HG03045 (cell line): ENCODE data around the gene ALLC.
A peak's percentile ranks its signal among the peaks of the same experiment; 100 is the strongest.

Experiments
- ATAC-seq: cut with Tn5 transposase; IDR thresholded peaks from one replicate; pipeline ENCODE4 v1.9.1; 2021; ENCODE audit warnings: mild to moderate bottlenecking, moderate library complexity; ENCODE audit not compliant: unreplicated experiment

The ALLC gene

DNA sequence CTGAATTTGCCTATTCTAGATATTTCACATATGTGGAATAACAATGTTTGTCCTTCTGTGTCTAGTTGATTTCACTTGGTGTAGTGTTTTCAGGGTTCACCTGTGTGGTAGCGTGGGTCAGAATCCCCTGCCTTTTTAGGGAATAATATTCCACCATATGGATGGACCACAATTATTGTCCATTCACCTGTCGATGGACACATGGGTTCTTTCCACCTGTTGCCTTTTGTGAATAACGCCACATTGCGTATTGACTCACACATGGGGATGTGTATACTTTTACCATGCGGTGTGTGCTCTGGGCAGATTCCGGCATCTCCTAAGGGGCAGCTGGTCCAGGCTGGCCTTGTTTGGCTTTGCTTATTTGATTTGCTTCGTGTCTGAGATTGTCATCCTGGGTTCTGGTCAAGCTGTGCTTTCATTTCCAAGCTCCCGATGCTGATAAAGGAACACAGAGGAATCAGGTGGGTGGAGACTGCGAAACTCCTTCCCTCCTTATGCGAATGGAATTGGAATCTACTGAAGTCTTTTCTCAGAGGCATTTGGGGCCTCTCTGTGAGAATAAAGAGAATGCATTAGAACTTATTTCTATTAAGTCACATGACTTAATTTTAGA lies 18.9 kb upstream of the ALLC start:
- ATAC-seq = no peak

DNA sequence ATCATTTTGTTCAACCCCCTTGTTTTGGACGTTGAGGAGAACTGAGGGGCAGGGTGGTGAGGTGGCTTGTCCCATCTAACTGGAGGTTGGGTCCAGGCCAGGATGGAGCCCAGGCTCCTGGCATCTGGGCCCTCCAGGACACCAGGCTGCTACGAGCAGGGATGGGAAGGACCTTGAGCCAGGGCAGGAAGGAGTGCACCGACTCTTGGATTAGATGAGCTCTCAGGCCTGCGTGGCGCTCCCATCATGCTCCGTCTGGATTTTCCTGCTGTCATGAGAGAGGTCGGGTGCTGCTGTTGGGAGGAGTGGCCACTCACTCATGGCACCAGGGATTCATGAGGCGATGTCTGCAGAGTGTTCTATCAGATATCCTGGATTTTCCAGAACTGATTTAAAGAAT lies 18.3 kb upstream of the ALLC start:
- ATAC-seq = no peak

DNA sequence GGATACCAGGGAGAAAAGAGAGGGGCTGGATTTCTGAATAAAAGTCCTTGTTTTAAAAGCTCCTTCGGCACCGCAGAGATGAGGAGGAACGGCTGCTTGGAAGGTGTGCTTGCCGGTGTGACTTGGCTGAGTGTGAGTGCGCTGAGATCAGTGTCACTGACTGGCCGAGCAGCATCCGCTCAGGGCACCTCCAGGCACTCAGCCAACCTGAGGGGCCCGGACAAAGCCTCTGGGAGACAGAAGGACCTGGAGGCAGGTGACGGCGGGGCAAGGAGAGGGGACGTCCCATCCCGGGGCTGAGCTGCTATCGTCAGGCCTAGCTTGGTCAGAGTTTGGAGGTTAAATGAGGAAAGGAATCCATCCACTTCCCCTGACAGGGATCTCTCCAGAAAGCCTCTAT lies 16.8 kb upstream of the ALLC start:
- ATAC-seq = no peak

DNA sequence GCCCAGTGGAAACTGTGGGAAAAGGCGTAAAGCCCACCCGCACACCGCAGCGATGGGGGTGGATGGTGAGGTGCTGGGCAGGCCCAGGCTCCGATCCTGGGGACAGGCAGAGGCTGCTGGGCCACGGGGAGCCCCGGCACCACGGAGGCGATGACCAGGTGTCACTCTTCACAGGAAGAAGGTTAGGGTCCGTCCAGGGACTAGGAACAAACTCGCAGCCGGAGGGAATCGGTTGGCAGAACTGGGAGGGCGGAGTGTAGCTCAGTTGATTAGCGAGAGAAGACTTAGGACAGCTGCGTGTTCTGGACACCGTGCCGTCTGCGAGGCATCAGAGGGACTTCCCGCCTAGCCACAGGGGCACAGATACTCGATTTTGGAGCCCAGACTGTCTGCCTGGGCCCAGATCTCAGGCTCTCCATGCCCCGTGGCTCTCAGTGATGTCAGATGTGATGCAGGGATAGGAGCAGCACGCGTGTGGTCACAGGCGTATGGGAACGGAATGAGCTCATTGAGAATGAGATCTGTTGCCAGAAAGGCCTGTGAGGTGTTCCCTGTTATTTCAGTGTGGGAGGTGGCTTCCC lies 16.1 kb upstream of the ALLC start:
- ATAC-seq = no peak

DNA sequence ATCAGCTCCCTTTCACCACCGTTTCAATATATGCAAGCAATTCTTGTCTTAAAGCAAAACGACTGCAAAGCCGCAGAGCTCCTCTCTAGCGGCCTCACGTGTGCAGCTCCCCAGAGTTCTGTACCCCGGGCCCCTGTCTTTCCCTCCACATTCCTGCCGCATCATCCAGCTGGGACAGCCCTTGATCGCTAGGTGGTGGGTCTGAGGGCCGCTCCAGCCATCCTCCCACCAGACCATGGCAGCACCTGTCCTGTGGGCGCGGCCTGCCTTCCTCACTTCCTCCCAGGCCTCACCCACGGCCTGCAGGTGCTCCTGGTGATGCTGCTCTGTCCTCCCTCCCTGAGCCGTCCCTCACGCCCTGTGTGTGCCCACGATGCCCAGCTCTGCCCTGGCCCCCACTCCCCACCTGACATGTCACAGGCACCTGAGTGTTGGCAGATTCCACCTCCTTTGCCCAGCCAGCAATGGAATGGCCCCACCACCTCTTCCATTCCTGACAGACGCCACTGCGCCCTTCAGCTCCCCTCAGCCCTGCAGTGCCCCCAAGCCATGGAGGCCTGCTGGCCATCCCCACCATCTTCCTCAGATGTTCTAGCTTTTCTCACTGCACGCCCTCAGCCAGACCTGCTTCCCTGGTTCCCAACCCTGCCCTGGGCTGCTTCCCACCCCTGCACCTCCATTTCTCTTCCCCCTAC lies 15.3 kb upstream of the ALLC start:
- no peak for ATAC-seq

DNA sequence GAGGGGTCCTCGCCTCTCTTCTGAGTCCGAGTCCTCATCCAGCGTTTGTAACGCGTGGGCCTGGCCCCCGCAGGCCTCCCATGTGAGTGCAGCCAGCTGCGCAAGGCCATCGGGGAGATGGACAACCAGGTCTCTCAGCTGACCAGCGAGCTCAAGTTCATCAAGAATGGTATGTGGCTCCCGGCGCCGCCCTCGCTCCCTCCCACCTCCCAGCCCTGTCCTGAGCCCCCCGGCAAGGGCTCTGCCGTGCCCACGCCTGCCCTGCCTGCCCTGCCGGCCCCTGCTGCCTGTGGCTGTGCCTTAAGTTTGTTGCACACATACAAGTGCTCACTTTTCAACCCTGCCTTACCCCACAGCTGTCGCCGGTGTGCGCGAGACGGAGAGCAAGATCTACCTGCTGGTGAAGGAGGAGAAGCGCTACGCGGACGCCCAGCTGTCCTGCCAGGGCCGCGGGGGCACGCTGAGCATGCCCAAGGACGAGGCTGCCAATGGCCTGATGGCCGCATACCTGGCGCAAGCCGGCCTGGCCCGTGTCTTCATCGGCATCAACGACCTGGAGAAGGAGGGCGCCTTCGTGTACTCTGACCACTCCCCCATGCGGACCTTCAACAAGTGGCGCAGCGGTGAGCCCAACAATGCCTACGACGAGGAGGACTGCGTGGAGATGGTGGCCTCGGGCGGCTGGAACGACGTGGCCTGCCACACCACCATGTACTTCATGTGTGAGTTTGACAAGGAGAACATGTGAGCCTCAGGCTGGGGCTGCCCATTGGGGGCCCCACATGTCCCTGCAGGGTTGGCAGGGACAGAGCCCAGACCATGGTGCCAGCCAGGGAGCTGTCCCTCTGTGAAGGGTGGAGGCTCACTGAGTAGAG lies 14.4 kb upstream of the ALLC start:
- no peak for ATAC-seq

DNA sequence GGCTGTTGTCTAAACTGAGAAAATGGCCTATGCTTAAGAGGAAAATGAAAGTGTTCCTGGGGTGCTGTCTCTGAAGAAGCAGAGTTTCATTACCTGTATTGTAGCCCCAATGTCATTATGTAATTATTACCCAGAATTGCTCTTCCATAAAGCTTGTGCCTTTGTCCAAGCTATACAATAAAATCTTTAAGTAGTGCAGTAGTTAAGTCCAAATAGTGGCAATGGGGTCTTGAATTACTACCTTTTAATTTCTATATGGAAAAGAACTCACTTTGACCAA lies 13.8 kb upstream of the ALLC start:
- ATAC-seq = no peak

DNA sequence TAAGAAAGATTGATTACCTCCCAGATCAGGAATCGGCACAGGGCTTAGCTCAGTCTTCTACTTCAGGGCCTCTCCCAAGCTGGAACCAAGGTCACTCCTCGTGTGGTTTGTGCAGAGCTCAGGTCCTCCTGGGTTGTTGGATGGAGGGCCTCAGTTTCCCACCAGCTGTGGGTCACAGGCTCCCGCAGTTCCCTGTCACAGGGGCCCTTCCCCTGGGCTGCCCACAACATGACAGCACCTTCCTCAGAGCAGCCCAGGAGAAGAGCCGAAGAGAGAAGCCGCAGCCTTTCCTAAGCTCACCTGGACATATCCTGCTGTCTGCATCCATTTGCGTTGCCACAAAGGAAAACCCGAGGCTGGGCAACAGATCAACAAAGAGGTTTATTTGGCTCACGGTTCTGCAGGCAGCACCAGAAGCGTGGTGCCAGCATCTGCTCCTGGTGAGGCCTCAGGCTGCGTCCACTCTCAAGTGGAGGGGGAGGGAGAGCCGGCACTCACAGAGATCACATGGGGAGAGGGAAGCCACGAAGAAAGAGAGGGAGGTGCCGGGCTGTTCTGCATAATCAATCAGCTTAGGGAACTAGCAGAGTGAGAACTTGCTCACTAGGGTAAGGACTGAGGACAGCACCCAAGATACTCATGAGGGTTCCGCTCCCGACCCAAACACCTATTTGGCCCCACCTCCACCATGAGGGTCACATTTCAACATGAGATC lies 13.0 kb upstream of the ALLC start:
- ATAC-seq = no peak

DNA sequence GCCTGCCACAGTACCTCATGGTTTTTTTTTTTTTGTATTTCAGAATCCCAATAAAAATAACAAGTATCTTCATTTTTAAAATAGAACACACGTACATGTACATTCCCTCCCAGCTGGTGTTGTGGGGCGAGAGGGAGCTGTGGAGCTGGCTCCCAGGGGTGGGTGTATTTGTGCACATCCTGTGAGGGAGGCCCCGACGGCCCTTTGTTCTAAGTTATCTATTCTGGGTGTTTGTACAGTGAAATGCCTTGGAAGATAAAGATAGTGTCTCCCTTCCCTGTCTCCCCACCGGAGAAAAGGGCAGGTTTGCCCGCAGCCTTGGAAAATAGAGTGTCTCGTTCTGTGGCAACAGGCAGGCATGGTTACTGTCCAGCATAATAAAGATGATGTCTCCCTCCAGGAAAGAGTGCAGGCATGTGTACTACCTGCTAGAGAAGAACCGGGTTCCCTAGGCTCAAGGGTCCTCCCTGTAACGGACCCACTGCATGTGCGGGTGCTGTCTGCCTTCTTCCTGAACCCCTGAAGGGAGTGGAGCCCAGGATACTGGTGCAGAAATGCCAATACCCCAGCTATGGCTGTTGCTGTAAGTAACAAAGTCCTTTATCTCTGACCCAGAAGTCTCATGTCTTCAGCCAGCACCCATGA lies 12.1 kb upstream of the ALLC start:
- ATAC-seq = no peak

DNA sequence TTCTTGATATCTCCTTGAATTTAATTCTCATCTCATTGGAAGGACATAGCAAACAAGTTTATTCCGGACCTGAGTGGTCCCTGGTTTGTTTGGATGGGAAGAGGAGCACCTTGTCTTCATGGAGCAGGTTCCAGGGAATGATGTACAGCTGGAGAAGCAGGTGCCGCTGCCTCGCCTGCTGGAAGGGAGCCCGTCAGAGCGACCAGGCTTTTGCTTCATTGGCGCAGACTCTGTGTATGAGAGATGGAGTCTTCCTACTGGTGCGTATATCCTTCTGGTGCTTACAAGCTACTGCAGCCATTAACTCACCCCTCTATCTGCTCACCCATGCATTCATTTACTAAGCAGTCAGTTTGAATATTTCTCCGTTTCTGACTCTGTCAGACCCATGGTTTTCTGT lies 11.6 kb upstream of the ALLC start:
- ATAC-seq = no peak

DNA sequence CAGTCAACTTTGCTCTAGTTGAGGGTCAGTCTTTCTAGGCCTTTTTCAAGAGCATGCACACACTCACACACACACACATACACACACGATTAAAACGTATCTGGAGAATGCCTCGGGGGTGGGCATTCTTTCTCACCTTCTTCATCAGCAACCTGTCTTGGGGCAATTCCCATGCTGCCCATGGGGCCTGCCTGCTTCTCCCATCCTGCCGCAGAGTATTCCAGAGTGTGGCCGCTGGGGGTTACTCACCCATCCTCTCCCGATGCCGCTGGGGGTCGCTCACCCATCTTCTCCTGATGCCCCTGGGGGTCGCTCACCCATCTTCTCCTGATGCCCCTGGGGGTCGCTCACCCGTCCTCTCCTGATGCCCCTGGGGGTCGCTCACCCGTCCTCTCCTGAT lies 10.8 kb upstream of the ALLC start:
- ATAC-seq = no peak

DNA sequence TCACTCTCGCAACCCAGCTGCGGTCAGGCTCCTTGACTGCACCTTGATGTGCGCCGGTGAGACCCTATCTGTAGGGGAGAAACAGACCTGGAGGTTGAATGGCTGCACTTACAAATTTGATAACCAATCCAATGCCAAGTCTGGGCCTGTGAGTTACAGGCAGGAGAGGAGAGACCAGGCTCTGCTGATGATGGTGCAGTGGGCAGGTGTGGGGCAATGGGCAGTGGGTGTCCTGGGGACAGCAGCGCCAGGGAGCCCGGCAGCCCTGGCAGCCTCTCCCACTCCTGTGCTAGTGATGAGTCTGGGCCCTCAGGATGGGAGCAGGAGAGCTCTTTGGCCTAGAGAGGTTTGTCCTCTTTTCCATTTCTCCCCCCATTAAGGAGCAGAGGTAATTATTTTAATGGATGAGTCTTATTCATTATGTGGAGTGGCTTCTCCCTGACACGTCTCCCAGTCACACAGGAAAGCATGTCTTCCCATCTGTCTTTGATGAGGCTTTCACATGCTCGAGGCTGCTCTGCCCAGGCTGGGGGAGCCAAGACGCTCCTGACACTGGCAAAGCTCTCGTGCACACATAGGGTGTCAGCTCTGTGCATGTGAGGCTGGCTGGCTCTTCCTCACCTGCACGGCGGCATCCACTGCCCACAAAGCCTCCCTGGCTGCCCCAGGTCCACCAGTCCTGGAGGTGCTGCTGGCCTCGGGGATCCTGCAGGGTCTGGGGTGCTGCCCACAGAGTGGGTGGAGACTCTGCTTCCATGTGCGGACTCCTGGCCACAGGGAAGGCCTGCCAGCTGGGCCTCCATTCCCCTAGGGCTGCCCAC lies 10.0 kb upstream of the ALLC start:
- ATAC-seq = no peak

DNA sequence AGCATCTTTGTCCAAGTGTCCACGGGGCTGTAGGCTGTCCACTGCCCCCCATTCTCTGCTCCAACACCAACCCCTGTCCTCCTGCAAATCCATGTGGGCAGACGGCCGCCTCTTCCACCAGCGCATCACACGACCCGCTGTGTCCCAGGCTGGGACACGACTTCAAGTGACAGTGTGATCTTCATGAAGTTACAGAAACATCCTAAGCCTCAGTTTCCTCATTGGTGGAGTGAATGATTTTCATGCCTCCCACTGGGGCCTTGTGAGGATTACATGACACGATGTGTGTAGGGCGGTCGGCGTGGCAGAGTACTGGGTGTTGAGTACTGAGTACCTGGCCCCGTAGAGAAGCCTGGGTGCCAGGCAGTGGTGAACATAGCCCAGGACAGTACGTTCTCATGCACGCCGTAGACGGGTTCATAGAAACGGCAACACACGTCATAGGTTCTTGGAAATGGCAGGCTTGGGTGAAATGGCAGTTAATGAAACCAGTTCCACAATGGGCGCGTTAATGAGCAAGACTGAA lies 9.3 kb upstream of the ALLC start:
- ATAC-seq = no peak

DNA sequence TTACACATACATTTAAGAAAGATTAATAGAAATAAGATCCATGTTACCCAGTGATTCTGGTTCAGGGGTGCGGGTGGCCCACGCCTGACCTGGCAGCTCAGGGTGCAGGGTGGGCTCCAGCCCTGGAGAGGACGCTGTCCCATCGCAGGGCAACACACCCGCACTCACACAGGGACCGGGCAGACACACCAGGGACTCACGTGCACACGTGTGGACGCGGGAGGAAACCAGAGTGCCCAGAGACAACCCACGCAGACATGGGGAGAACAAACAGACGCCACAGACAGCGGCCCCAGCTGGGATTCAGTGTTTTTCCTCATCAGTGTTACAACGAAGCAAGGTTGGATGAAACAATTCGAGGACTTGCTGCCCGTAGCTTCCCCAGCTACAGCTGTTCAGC lies 8.4 kb upstream of the ALLC start:
- ATAC-seq = no peak

DNA sequence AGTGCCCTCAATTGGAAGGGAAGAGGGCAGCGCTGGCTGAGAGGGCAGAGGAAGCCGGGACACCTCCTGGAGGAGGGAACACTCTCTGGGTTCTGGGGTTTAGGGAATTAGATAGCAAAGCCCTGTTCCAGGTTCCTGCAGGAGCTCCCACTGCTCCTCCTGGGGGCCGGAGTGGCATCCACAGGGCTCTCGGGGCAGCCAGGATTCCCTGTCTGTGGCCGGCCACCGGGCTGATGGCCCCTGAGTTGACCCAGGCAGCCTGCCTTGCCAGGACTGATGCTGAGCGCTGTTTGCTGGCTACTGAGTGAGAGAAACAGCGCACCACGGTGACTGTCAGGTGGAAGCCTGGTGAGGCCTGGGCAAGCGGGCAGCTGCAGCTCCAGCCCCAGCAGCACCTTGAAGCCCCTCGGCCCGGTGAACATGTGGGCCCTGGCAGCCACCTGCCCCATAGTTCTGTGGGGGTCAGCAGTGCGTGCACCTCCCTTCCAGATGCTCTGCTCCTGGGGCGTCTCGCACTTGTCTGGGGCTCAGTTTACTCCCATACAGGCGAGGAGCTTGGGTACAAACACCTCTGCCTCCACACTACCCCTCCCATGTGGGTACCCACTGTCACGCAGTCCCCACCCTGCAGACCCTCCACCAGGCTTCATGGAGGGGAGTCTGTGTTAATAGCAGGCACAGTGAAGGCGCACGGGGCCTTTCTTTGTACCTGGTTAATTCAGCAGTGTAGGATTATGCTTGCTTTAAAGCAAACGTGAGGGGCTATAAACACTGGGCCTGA lies 7.7 kb upstream of the ALLC start:
- ATAC-seq = no peak

DNA sequence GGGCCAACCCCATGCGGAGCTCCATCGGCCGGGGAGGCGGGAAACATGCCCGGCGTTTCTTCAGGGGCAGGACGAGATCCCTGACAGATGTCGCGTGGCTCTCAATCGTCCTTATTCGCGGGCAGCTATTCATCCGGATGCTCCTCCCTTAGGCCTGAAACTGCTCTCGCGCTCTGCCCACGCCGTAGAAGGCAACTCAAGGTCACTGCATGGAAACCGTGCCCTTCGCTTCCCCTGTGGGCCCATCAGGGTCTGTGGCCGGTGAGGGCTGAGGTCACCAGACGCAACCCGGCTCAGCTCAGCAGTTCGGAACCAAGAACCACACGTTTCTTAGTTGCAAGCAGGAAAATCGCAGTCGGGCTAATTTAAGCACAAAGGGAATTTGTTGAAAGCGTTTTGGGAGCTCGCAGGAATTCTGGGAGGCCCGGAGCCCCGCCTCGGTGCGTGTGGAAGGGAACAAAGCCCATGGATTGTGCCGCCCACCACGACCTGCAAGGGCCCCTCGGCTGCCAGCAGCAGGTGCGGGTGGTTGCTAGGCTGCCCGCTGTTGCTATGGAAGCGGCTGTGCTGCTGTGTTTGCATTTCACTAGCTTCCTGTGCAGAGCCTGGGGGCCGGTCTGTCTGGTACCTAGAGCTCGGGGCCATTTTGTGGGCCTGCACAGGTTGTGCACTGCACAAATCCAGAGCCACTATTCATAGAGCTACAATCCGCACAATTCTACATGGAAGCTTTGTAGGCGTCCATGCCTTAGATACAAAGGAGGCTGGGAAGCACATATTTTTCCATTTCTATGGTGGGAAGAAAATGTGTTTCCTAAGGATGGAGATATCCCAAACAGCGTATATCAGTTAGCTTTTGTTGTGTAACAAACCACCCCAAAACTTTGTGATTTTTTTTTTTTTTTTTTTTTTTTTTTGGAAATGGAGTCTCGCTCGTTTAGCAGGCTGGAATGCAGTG lies 6.0 kb upstream of the ALLC start:
- peak; percentile 84 for ATAC-seq

DNA sequence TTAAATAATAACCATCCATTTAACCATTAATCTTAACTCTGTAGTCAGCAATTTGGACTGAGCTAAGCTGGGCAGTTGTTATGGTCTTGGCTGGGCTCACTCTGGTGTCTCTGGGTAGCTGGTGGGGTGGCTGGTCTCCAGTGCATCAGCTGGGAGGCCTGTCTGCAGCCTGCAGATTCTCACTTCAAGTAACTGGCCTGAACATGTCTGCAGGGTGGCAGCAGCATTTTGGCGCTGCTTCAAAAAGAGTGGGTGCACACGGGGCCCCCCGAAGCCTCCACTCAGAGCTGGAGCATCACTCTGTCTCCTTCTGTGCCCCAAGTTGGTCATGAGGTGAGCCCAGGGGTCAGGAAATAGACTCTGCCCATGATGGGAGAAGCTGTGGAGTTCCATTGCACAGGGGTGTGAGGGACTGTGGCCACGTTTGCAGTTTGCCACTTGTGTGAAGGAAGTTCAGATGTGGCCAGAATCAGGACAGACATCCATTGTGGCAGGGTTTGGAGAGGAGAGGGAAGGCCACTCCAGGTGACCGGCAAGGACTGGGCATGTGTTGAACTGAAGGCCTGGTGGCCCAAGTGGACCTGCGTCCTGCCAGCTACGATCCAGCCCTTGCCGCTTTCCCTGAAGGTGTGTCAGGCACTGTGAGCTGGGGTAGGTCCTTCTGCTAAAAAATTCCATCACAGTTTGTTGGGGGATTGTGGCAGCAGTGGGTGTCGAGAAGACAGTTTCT lies 4.9 kb upstream of the ALLC start:
- ATAC-seq = no peak
